GM23248 (cell line): ENCODE results near the gene CFAP43.

Experiments
- EZH2 ChIP-seq: fragments of 200-600 bp; sonication (generic); IDR thresholded peaks from 2 replicates; pipeline ENCODE4 v1.6.1; 2018; ENCODE audit warnings: antibody characterized with exemption, mild to moderate bottlenecking; ENCODE audit not compliant: insufficient read depth, poor library complexity, severe bottlenecking
- EZH2phosphoT487 ChIP-seq: fragments of 200-600 bp; sonication (generic); IDR thresholded peaks from 2 replicates; pipeline ENCODE4 v1.6.1; 2018; ENCODE audit warnings: antibody characterized with exemption, moderate library complexity, mild to moderate bottlenecking, low read depth; ENCODE audit not compliant: insufficient read depth

DNA sequence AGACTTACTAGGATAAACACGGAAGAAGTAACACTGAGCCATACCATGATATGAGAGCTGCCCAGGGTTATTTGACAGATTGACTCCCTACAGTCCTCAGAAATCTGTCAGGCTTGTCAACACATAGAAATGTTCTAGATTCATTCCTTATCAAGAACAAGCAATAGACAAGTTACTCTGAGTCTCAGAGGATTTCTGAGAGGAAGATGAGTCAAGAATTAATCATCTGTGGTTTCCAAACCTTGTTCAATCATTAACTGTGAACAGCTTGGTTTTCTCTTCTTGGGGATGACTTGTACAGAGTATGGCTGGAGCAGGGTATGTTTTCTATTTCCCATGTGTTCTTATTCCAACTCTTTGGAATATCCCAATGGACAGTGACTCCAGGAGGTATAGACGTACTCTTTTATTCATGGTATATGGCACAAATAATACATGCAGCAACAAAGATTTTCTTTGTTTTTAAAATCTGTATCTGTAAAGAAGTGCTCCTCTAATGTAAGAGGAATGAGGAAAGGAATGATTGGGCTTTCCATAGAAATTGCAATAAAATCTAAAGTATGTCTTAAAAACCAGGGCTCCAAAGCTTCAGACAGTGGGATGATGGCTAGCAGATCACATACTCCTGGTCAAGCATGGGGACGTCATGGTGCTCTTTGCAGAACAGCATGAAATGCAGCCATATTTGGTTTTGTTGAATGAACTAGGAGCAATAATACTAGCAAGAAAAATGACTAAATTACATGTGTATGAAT, 122.1 kb downstream of the CFAP43 start:
- TF ChIP-seq EZH2 (no peak), EZH2phosphoT487 (peak; percentile 67; the same call in 1 of the 2 replicates)
